PC-3 (cell line): ENCODE results near the gene CIC. TPM values are rescaled to one million over a fixed set of nuclear protein-coding genes. Genes with fewer than 3 reads are reported as not detected.

Experiments
- ATAC-seq: fragments of 200-7000 bp; cut with Tn5 transposase; 2 replicates; pipeline ENCODE4 v1.9.1; 2020; ENCODE audit warnings: mild to moderate bottlenecking, moderate library complexity
- BruUV-seq: library from RNA; stranded (reverse); fragments of 400-500 nt; replicated peaks from 2 replicates; lab custom pipeline; 2021; lab: Mats Ljungman, UMichigan
- CTCF ChIA-PET: fragments of 300-600 bp; sonication (Branson Sonifier 250); formaldehyde crosslinking; loops from one replicate; lab custom pipeline; 2022; ENCODE audit warnings: antibody characterized with exemption; lab: Charles Lee
- POLR2A ChIA-PET: fragments of 300-600 bp; sonication (Branson Sonifier 250); formaldehyde crosslinking; loops from one replicate; lab custom pipeline; 2022; ENCODE audit warnings: antibody characterized with exemption; ENCODE audit not compliant: unreplicated experiment; lab: Charles Lee
- DNase-seq: peaks from one replicate; pipeline ENCODE4 v3.0.0-alpha.2; 2015
- H2AFZ ChIP-seq: fragments of 300-600 bp; sonication (generic); 2 replicates; pipeline ENCODE4 v1.6.0; 2016; ENCODE audit warnings: antibody characterized with exemption, low read length
- H3F3A ChIP-seq: fragments of 300-600 bp; sonication (generic); one replicate; pipeline ENCODE4 v1.6.0; 2017; ENCODE audit warnings: antibody characterized with exemption, low read length, control low read depth, mild to moderate bottlenecking; ENCODE audit not compliant: unreplicated experiment
- H3K27ac ChIP-seq: fragments of 300-600 bp; sonication (generic); 2 replicates; pipeline ENCODE4 v1.5.1; 2016; ENCODE audit warnings: mild to moderate bottlenecking, low read length
- H3K27me3 ChIP-seq: fragments of 300-600 bp; sonication (generic); 2 replicates; pipeline ENCODE4 v1.6.1; 2016; ENCODE audit warnings: low read length, mixed read lengths
- H3K36me3 ChIP-seq: fragments of 300-600 bp; sonication (generic); 2 replicates; pipeline ENCODE4 v1.6.1; 2016; ENCODE audit warnings: low read depth, mixed run types, low read length, mixed read lengths
- H3K4me1 ChIP-seq: fragments of 300-600 bp; sonication (generic); 2 replicates; pipeline ENCODE4 v1.5.1; 2016; ENCODE audit warnings: low read length; ENCODE audit not compliant: insufficient read depth
- H3K4me2 ChIP-seq: fragments of 300-600 bp; sonication (generic); 2 replicates; pipeline ENCODE4 v1.6.0; 2016; ENCODE audit warnings: low read length
- H3K4me3 ChIP-seq: fragments of 300-600 bp; sonication (generic); 2 replicates; pipeline ENCODE4 v1.5.1; 2016; ENCODE audit warnings: mild to moderate bottlenecking, low read length, mixed read lengths
- H3K79me2 ChIP-seq: fragments of 300-600 bp; sonication (generic); 2 replicates; pipeline ENCODE4 v1.6.1; 2017; ENCODE audit warnings: low read length, mixed read lengths
- H3K9ac ChIP-seq: fragments of 300-600 bp; sonication (generic); 2 replicates; pipeline ENCODE4 v1.6.0; 2016; ENCODE audit warnings: mild to moderate bottlenecking, low read length
- H3K9me2 ChIP-seq: fragments of 300-600 bp; sonication (generic); replicated peaks from 2 replicates; pipeline ENCODE4 v1.6.1; 2016; ENCODE audit warnings: mixed run types, low read length, mixed read lengths
- H3K9me3 ChIP-seq: fragments of 300-600 bp; sonication (generic); 2 replicates; pipeline ENCODE4 v1.6.1; 2016; ENCODE audit warnings: low read length, mixed read lengths
- H4K20me1 ChIP-seq: fragments of 300-600 bp; sonication (generic); 2 replicates; pipeline ENCODE4 v1.6.1; 2016; ENCODE audit warnings: low read length, mixed read lengths
- EZH2 ChIP-seq: fragments of 300-600 bp; sonication (generic); IDR thresholded peaks from one replicate; pipeline ENCODE4 v1.6.1; 2017; ENCODE audit warnings: antibody characterized with exemption, mild to moderate bottlenecking, low read length; ENCODE audit not compliant: unreplicated experiment
- EZH2phosphoT487 ChIP-seq: fragments of 300-600 bp; sonication (generic); IDR thresholded peaks from 2 replicates; pipeline ENCODE4 v1.6.1; 2018; ENCODE audit warnings: mild to moderate bottlenecking, antibody characterized with exemption, low read length, borderline replicate concordance
- intact Hi-C: fragments of 100-400 bp; cut with micrococcal nuclease; formaldehyde crosslinking; loops from 2 replicates; pipeline ENCODE4 v1.9.0; 2023
- total RNA-seq: library from RNA; depleted of rRNA; stranded (reverse); fragments of >200 nt; gene quantifications from 2 replicates; pipeline ENCODE4 v1.2.3, GENCODE V29; 2014
- TF ChIP-seq, protein P1 (sequence below): fragments of 300-600 bp; sonication (generic); conservative IDR thresholded peaks from 2 replicates; pipeline ENCODE4 v1.5.1; 2017; ENCODE audit warnings: antibody characterized with exemption, low read depth, mild to moderate bottlenecking, low read length

The CIC gene
- total RNA-seq, 1 experiment from 2014 or later: 9.8 TPM

DNA sequence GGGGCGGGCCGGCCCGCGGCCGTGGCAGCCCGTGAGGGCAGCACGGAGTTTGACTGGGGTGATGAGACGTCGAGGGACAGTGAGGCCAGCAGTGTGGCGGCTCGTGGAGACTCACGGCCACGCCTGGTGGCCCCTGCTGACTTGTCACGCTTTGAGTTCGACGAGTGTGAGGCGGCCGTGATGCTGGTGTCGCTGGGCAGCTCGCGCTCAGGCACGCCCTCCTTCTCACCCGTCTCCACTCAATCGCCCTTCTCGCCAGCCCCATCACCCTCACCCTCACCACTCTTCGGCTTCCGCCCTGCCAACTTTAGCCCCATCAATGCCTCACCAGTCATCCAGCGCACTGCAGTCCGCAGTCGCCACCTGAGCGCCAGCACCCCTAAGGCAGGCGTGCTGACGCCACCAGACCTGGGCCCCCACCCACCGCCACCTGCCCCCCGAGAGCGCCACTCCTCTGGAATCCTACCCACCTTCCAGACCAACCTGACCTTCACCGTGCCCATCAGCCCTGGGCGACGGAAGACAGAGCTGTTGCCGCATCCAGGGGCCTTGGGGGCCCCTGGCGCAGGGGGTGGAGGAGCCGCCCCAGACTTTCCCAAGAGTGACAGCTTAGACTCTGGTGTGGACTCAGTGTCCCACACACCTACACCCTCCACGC lies 4.5 kb downstream of the CIC start:
- no peaks in the 10 kb centered on the region for H3K36me3 ChIP-seq

DNA sequence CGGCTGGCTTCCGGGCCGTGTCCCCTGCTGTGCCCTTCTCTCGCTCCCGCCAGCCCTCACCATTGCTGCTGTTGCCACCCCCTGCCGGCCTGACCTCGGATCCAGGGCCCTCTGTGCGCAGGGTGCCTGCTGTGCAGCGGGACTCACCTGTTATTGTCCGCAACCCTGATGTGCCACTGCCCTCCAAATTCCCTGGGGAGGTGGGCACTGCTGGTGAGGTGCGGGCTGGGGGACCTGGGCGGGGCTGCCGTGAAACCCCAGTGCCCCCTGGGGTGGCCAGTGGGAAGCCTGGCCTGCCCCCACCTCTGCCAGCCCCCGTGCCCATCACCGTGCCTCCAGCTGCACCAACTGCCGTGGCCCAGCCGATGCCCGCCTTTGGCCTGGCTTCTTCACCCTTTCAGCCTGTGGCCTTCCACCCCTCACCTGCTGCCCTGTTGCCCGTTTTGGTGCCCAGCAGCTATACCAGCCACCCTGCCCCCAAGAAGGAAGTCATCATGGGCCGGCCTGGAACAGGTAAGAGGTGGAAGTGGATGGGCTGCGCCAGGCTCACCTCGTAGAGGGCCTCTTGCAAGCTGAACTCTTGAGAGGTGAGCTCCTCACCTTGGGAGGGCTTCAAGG lies 5.1 kb downstream of the CIC start:
- Histone ChIP-seq H3F3A (no peaks in the 10 kb centered on the region), H3K36me3 (no peaks in the 10 kb centered on the region), H3K27ac (no peak overlapping the region), H3K9ac (no peak overlapping the region), H3K79me2 (peaks cover 26% of the 10 kb centered on the region), H4K20me1 (no peaks in the 10 kb centered on the region), H3K9me2 (no peaks in the 10 kb centered on the region), H3K27me3 (no peaks in the 10 kb centered on the region), H3K4me3 (no peak overlapping the region), H3K4me2 (no peak overlapping the region), H3K9me3 (no peaks in the 10 kb centered on the region), H3K4me1 (peaks cover 17% of the 10 kb centered on the region), H2AFZ (no peak overlapping the region)
- ChIA-PET CTCF (no interaction called here), POLR2A (no interaction called here)
- DNase-seq (no peak), ATAC-seq (no peak)
- no TSS peak for BruUV-seq
- TF ChIP-seq EZH2 (no peak), EZH2phosphoT487 (no peak)
- TF ChIP-seq, protein P1, sequence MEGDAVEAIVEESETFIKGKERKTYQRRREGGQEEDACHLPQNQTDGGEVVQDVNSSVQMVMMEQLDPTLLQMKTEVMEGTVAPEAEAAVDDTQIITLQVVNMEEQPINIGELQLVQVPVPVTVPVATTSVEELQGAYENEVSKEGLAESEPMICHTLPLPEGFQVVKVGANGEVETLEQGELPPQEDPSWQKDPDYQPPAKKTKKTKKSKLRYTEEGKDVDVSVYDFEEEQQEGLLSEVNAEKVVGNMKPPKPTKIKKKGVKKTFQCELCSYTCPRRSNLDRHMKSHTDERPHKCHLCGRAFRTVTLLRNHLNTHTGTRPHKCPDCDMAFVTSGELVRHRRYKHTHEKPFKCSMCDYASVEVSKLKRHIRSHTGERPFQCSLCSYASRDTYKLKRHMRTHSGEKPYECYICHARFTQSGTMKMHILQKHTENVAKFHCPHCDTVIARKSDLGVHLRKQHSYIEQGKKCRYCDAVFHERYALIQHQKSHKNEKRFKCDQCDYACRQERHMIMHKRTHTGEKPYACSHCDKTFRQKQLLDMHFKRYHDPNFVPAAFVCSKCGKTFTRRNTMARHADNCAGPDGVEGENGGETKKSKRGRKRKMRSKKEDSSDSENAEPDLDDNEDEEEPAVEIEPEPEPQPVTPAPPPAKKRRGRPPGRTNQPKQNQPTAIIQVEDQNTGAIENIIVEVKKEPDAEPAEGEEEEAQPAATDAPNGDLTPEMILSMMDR: no peak
- intact Hi-C loops: no loop called here

More for the DNA sequence above, 4.5 kb downstream of the CIC start:
- TF ChIP-seq, protein P1: no peak
- TF ChIP-seq EZH2: no peak
- no peak for TF ChIP-seq EZH2phosphoT487
- H2AFZ ChIP-seq: no peak overlapping the region
- peaks cover 17% of the 10 kb centered on the region for H3K4me1 ChIP-seq
- no peak overlapping the region for H3K27ac ChIP-seq
- no peaks in the 10 kb centered on the region for H3K27me3 ChIP-seq
- H3K9me3 ChIP-seq: no peaks in the 10 kb centered on the region
- POLR2A ChIA-PET: no interaction called here
- no peaks in the 10 kb centered on the region for H4K20me1 ChIP-seq
- H3K9me2 ChIP-seq: no peaks in the 10 kb centered on the region
- H3K4me2 ChIP-seq: no peak overlapping the region
- H3F3A ChIP-seq: no peaks in the 10 kb centered on the region
- H3K79me2 ChIP-seq: peaks cover 26% of the 10 kb centered on the region
- CTCF ChIA-PET: no interaction called here
- no peak for ATAC-seq
- no peak for DNase-seq
- BruUV-seq: no TSS peak
- H3K4me3 ChIP-seq: no peak overlapping the region
- H3K9ac ChIP-seq: no peak overlapping the region
- intact Hi-C loops: no loop called here

DNA sequence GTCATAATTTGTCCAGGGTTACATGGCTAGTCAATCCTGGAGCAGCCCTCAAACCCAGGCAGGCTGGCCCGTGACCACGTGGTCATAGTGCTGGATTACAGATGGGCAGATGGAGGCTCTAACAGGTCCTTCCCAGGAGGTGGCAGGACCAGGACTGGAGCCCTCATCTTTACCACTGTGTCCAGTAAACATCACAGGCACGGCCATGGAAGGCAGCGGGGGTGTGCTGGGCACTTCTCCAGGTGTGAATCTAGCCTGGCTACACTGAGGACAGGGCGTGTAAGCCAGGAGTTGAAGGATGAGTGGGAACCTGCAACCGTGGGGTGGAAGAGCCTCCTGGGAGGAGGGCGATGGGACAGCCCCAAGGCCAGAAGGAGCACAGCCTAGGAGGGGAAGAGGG lies 6.1 kb downstream of the CIC start:
- Histone ChIP-seq H3K4me2 (no peak overlapping the region), H3K4me3 (no peak overlapping the region), H3K27ac (no peak overlapping the region), H3K4me1 (peaks cover 12% of the 10 kb centered on the region), H3F3A (no peaks in the 10 kb centered on the region), H4K20me1 (no peaks in the 10 kb centered on the region), H3K36me3 (no peaks in the 10 kb centered on the region), H3K27me3 (no peaks in the 10 kb centered on the region), H2AFZ (no peak overlapping the region), H3K79me2 (peaks cover 19% of the 10 kb centered on the region), H3K9ac (no peak overlapping the region), H3K9me3 (no peaks in the 10 kb centered on the region), H3K9me2 (no peaks in the 10 kb centered on the region)
- intact Hi-C loops: no loop called here
- no TSS peak for BruUV-seq
- POLR2A ChIA-PET: no interaction called here
- ATAC-seq (no peak), DNase-seq (no peak)
- TF ChIP-seq EZH2phosphoT487: no peak
- no peak for TF ChIP-seq EZH2
- TF ChIP-seq, protein P1: no peak
- CTCF ChIA-PET: no interaction called here
